Colonic mucosa (tissue), 2 donors: ENCODE data around the gene CLDN34. TPM values are rescaled to one million over a fixed set of nuclear protein-coding genes. Genes with fewer than 3 reads are reported as not detected.

Source experiments
- total RNA-seq, 2 donors: library from RNA; stranded (reverse); fragmentation: NEBNext Ultra II Directional in 1 of 2; extraction: Animal tissue kit (Norgen Biotek cat#: 25700) in 1 of 2; gene quantifications; one replicate each; pipeline ENCODE4 v1.2.1, GENCODE V29; 2021
- donor health status: DM: no; HTN: no; CAD: no.
- donor health status: DM: no; HTN: no; CAD: no.

CLDN34 gene
- total RNA-seq, 2 donors from 2014 or later = 0.24 to 0.27 TPM

Other genes starting within 250 kb of the CLDN34 start
- gene GPR143, start 201.5 kb upstream of the CLDN34 start, total RNA-seq = under 1 TPM; 0.62 to 0.74 TPM
- 1 to 10 TPM; 3.9 to 7.8 TPM for gene SHROOM2, start 180.9 kb upstream of the CLDN34 start, total RNA-seq
- 1 to 10 TPM in 1 of 2 donors, under 1 TPM in 1; 0.62 to 1.2 TPM for gene CLCN4, start 189.6 kb downstream of the CLDN34 start, total RNA-seq